KOPT-K1 (cell line): ENCODE measurements around the gene CDCA4.
"Not testable (repeated sequence)": the region's sequence is repeated elsewhere in the genome, so short reads cannot be mapped to it uniquely, and the experiment has no call there.

ENCODE experiments used
- H3K27ac ChIP-seq: fragments of 200-600 bp; sonication (generic); 2 replicates; pipeline ENCODE4 v1.5.1; 2016; ENCODE audit warnings: antibody characterized with exemption, mild to moderate bottlenecking, low read depth, low read length; ENCODE audit not compliant: poor library complexity, severe bottlenecking
- H3K36me3 ChIP-seq: fragments of 200-600 bp; sonication (generic); 2 replicates; pipeline ENCODE4 v1.5.1; 2017; ENCODE audit warnings: antibody characterized with exemption, mild to moderate bottlenecking, low read length, moderate library complexity; ENCODE audit not compliant: insufficient read depth
- H3K9me3 ChIP-seq: fragments of 200-600 bp; sonication (generic); 2 replicates; pipeline ENCODE4 v1.5.1; 2017; ENCODE audit warnings: antibody characterized with exemption, low read length, mild to moderate bottlenecking; ENCODE audit not compliant: insufficient read depth, poor library complexity, severe bottlenecking

Gene CDCA4

DNA sequence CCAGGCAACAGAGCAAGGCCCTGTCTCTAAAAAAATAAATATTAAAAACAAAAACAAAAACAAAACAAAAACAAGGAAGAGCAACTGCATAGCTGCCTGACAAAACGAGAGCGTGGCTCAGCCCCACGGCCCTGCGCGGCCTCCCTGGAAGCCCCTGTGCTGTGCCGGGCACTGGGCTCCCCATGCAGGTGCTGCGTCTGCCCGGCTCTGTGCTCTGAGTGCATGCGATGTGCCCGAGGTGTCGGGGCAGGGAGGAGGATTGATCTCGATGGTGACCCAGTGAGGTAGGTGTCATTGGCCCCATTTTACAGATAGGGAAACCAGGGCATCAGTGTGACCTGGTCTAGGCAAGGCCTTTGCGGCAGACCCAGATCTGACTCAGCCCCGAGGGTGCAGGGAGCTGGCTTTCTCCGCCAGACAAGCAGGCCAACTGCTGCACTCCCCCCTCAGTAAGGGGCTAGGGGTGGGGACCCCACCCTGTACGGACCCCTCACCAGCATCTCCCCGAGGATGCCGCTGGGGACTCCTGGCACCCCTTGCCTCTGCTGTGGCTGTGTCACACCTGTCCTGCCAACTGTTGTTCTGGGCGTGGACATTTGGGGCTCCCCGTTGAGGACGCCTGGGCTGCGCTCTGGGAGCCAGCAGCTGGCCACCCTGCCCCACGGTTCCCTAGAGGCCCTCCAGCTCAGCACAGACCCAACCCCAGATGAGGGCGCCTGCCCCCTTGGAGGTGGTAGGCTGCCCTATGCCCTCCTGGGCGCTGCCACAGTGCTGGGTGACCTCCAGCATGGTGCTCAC is 29.1 kb upstream of the CDCA4 start:
- Histone ChIP-seq H3K27ac (no peak overlapping the region), H3K9me3 (no peaks in the 10 kb centered on the region), H3K36me3 (no peaks in the 10 kb centered on the region)

DNA sequence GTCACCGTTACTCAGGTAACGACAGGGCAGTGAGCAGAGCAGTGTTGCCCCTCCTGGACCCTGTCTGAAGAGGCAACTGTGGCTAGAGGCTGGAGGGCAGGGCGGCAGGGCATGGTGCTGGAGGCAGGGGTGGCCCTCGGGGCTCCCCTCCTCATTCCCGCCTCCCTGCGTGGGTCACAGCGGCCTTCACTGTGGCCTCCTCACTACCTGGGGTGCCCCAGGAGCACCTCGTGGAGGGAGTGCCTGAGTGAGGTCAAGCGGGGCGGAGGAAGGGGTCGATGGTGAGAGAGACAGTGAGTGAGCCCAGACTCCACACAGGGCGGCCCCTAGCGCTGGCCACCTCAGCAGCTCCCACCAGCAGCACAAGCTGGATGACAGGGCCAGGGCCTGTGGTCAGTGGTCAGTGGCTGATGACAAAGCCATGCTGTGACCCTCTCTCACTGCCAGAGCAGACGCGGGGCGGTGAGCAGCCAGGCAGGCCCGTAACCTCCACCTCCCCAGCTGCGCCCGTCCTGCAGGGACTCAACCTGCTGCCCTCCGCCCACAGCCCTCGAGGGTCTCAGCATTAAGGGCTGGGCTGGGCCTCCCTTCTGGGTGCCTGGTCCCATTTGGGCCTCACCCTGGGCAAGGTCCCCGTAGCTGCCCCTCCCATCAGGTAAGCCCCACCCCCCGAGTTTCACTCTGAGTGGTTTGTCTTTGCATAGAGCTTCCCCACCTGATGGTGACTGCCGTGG is 26.6 kb upstream of the CDCA4 start:
- Histone ChIP-seq H3K27ac (no peak overlapping the region), H3K9me3 (no peaks in the 10 kb centered on the region), H3K36me3 (no peaks in the 10 kb centered on the region)

DNA sequence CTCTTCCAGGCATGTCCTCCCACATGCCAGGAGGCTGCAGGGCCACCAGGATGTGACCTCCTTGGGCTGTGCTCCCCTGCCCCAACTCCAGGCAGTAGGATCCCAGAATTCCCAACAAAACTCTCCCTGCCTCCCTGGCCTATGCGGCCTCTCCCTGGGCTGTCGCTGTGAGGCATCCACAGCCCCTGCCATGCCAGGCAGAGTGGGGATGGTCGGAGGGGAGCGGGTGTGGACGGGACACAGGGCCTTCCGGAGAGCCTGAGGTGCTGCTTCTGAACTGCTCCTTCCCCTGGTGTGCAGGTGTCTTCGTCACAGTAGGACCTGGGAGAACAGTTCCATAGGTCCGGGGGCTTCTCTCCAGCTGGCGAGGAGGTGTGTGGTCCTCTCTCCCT is 26.0 kb upstream of the CDCA4 start:
- no peaks in the 10 kb centered on the region for H3K36me3 ChIP-seq
- H3K27ac ChIP-seq: no peak overlapping the region
- no peaks in the 10 kb centered on the region for H3K9me3 ChIP-seq

DNA sequence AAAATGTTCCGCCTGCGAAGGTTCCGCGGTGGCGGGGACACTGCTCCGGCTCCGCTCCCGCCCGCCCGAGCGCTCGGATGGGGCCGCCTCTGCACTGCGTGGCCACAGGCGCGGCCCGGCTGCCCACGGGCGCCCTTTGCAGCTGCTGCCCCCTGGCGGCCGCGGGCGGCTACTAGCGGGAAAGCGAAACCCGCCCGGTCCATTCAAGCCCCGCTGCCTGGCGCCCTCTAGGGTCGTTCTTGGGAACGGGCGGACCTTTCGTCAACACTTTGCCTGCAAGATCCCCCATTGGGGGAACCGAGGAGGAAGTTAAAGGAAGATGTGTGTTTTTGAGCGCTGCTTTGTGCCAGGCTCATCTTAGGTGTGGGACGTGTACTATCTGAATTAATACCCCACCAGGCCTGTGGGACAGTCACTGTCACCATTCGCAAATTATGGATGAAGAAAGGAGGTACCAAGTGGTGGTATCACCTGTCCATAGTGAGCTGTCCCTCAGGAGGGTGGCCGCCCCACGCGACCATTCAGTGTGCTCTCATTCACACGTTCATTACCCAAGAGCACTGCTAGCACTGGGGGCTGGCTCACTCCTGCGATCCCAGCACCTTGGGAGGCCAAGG is 24.9 kb upstream of the CDCA4 start:
- H3K36me3 ChIP-seq: no peaks in the 10 kb centered on the region
- no peaks in the 10 kb centered on the region for H3K9me3 ChIP-seq
- H3K27ac ChIP-seq: no peak overlapping the region

DNA sequence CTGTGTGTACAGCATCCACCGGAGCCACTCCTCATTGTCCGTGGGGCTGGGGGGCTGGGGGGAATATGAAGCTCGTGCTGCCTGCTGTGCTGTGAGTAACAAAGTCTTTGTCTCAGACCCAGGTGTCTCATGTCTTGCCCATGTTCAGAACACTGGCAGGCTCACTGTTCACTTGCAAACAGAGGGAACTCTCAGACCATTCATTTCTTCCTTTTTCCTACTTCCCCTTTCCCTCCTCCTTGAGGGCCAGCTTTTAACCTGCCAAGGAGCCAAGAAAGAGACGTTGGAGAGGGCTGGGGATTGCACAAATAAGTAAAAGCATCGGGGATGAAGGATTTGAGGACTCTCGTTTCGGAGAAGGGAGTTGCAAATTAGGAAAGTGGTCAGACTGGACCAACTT is 22.8 kb upstream of the CDCA4 start:
- Histone ChIP-seq H3K36me3 (no peaks in the 10 kb centered on the region), H3K27ac (no peak overlapping the region), H3K9me3 (no peaks in the 10 kb centered on the region)

DNA sequence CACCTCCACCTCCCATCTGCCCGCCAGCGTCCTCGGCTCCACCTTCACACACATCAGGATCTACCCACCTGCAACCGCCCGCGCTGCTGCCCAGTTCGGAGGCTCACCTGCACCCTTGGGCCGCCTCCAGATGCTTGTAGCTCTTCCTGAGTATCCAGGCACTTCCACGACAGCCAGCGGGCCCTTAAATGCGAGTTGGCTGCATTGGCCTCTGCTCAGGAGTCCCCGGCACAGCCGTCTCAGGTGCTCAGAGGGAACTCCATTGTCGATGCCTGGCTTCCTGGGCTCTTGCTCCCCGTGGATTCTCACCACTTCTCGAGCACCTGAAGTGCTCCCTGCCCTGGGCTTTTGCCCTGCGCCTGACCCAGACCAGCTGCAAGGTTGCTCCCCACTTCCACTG is 21.9 kb upstream of the CDCA4 start:
- no peaks in the 10 kb centered on the region for H3K9me3 ChIP-seq

DNA sequence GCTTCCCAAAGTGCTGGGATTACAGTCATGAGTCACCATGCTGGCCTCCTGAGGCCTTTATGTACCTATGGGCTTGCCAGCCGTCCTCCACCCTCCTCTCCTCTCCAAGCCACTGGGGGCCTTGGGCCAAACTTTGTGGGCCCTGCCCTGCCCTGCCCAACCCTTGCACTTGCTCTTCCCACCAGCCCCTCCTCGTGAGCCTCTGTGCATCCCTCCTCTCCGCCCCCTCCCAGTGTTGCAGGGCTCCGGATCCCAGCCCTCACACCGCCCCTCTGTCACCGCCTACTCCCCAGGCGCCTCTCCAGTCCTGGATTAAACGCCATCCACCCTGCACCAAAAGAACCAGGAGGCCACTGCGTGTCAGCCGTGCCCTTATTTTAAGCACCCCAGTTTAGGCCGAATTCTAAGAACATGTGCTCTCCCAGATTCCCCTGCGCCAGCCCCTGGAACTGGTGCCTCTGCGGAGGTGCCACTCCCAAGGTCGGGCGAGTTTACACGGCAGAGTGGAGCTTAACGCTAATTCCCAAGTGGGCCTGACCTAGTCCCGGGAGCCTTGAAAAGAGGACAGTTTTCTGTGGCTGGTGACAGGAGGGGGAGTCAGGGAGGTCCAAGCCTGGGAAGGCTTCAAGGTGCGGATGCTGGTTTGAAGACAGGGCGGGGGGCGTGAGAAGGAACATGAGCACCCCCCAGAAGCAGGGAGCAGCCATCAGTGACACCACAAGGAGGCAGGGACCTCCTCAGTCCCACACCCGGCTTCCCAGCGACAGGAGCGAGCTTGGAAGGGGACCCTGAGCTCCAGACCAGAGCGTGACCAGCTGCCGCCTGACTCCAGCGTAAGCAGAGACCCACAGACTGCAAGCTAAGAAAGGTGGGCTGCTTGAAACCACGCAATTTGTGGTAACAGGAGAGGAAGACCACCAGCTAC is 21.2 kb upstream of the CDCA4 start:
- H3K36me3 ChIP-seq: no peaks in the 10 kb centered on the region
- H3K27ac ChIP-seq: no peak overlapping the region
- no peaks in the 10 kb centered on the region for H3K9me3 ChIP-seq

More for the DNA sequence above, 21.9 kb upstream of the CDCA4 start:
- Histone ChIP-seq H3K27ac (no peak overlapping the region), H3K36me3 (no peaks in the 10 kb centered on the region)

DNA sequence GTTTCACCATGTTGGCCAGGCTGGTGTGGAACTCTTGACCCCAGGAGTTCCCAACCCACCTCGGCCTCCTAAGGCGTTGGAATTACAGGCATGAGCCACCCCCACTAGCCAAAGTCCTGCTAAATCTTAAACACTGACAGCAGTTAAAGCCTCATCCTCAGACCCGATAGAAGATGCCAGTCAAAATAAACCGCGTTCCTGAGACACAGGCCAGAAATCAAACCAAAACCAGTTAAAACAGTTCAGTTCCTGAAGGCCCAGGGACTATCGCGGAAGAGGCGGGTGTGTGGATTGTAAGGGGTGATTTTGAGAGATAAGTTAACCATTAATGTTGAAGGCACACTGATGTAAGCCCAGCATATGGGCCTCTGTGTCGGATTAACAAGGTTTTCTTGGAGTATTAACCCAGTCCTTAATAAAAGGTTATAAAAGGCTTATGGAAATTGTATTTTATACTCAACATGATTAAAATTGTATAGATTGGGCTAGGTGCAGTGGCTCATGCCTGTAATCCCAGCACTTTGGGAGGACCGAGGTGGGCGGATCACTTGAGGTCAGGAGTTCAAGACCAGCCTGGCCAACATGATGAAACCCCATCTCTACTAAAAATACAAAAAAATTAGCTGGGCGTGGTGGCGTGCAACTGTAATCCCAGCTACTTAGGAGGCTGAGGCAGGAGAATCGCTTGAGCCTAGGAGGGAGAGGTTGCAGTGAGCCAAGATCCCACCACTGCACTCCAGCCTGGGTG is 18.7 kb upstream of the CDCA4 start:
- Histone ChIP-seq H3K27ac (no peak overlapping the region), H3K36me3 (no peaks in the 10 kb centered on the region), H3K9me3 (no peaks in the 10 kb centered on the region)

DNA sequence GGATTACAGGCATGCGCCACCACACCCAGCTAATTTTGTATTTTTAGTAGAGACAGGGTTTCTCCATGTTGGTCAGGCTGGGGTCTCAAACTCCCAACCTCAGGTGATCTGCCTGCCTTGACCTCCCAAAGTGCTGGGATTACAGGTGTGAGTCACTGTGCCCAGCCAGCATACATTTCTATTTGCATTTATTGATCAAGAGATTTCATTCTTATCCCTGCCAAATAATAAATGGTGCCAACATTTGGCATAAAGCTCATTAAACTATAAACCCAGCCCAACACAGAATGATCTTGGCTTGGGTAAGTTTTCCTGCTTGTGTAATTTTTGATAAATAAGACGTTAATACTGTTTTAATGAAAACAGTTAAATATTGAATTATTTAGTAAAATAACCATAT is 14.7 kb upstream of the CDCA4 start:
- not testable (repeated sequence) for H3K9me3 ChIP-seq, H3K36me3 ChIP-seq, H3K27ac ChIP-seq

DNA sequence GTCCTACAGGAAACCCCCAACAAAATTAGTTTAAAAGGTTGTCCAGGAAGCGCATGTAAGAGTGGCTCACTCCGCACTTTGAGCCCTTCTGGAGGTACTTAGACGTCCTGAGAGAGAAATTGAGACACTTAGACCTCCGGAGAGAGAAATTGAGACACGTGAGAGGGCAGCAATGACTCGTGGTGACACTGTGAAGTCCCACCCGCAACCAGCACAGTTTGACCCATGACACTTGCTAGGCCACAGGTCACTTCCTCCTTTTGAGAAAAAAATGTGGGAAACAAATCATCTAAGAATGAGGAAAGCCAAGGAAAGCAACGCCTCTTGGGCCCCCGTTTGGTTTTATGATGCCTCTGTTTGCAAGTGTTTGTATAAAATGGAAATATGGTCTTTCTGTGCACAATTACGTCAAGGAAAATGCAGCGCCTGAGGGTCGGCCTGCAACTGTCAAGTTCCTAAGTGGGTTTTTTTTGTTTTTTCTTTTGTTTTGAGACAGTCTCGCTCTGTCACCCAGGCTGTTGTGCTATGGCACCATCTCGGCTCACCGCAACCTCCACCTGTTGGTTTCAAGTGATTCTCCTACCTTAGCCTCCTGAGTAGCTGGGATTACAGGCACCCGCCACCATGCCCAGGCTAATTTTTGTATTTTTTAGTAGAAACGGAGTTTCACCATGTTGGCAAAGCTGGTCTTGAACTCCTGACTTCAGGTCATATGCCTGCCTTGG is 13.6 kb upstream of the CDCA4 start:
- no peaks in the 10 kb centered on the region for H3K9me3 ChIP-seq
- H3K36me3 ChIP-seq: no peaks in the 10 kb centered on the region
- no peak overlapping the region for H3K27ac ChIP-seq

DNA sequence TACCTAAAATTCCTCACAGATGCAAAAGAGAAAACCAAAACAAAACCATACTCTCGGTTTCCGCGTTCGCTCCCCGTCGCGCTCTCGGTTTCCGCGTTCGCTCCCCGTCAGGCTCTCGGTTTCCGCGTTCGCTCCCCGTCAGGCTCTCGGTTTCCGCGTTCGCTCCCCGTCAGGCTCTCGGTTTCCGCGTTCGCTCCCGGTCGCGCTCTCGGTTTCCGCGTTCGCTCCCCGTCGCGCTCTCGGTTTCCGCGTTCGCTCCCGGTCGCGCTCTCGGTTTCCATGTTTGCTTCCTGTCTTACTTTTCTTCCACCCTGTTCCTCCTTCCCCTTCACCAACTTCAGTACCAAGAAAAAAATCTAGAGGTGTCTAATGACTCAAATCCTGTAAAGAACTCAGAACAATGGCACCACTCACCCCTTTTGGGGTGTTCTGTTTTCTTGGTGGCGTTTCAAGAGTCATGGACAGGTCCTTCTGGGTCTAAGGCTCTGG is 12.6 kb upstream of the CDCA4 start:
- H3K36me3 ChIP-seq, H3K27ac ChIP-seq, H3K9me3 ChIP-seq: not testable (repeated sequence)

DNA sequence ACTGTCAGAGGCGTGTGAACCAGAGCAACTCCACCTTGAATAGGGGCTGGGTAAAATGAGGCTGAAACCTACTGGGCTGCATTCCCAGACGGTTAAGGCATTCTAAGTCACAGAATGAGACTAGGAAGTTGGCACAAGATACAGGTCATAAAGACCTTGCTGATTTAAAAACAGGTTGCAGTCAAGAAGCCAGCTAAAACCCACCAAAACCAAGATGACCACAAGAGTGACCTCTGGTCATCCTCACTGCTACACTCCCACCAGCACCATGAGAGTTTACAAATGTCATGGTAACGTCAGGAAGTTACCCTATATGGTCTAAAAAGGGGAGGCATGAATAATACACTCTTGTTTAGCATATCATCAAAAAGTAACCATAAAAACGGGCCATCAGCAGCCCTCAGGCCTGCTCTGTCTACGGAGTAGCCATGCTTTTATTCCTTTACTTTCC is 11.6 kb upstream of the CDCA4 start:
- not testable (repeated sequence) for H3K27ac ChIP-seq, H3K36me3 ChIP-seq

DNA sequence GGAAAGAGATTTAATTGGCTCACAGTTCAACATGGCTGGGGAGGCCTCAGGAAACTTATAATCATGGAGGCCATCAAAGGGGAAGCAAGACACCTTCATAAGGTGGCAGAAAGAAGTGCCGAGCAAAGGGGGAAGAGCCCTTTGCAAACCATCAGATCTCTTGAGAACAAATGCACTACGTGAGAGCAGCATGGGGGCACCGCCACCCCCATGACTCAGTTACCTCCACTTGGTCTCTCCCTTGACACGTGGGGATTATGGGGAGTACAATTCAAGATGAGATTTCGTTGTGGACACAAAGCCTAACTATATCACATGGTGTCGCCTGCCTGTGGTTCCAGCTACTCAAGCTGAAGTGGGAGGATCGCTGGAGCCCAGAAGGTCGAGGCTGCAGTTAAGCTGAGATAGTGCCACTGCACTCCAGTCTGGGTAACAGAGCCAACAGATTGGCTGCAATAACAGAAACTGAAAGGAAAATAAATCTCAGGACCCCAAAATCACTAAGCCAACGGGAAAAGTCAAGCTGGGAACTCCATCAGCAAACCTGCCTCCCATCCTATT is 10.0 kb upstream of the CDCA4 start:
- H3K36me3 ChIP-seq: no peaks in the 10 kb centered on the region
- H3K9me3 ChIP-seq: no peaks in the 10 kb centered on the region
- H3K27ac ChIP-seq: no peak overlapping the region

More for the DNA sequence above, 11.6 kb upstream of the CDCA4 start:
- not testable (repeated sequence) for H3K9me3 ChIP-seq
